ENCODE results near the gene SBK1. TPM values are rescaled to one million over a fixed set of nuclear protein-coding genes. Genes with fewer than 3 reads are reported as not detected.
A peak's percentile ranks its signal among the peaks of the same experiment; 100 is the strongest.
"Not testable (repeated sequence)": the region's sequence is repeated elsewhere in the genome, so short reads cannot be mapped to it uniquely, and the experiment has no call there.

The SBK1 gene
- total RNA-seq, result 1 to 10 TPM in 1 of 4 donors, under 1 TPM in 2, not detected in 1; 0.26 to 1.2 (median 0.64) TPM

DNA sequence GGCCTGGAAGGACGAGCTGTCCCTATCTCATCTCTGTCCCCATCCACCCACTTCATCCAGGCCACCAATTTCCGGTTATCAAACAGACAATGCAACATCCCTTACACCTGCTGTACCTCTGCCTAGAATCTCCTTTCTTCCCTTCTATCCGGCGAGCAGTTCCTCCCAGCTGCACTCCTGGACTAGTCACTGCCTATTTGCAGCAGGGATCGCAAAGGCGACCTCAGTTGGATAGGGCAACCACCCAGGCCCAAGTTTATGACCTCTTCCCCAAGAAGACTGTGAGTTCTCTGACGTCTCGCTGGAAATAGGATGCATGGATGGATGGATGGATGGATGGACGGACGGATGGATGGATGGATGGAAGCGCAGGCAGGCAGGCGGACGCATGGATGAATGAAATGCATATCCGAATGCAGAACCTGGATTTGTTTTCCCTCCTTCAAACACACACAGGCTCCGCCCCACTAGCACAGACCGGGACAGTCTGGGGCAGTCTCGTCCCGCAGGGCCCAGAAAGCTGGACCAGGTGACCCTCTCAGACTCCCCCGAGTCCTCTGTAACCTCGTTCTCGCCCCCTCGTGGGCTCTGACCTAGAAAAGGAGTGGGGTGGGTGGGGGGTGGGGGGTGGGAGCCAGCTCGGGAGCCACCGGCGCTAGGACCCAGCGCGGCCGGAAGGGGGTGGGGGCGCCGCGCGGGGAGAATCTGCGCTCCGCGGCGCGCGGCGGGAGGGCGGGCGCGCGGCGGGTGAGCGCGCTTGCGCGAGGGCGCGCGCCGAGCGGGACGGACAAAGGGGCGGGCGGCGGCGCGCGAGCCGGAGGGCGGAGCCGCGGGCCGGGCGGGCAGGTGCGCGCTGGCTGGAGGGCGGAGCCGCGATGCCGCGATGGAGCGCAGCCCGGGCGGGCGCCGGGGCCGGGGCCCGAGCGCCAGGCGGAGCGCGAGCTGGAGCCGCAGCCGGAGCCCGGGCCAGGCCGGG lies at the start of gene SBK1:
Gene SBK1 (plus strand): TSS at position 875 of the 976 bp plus-strand sequence. CDS start 24,867 bp downstream, outside the sequence.
- no peaks in the 10 kb centered on the region for H3K27me3 ChIP-seq
- DNase-seq, result peak; percentile 48 to 60
- H3K4me1 ChIP-seq, result peaks cover 0 to 8% of the 10 kb centered on the region in 2 donors
- intact Hi-C loops (cut with DNase I; ENCODE audit: low total_unique reads), result no loop called here
- TF ChIP-seq, protein P1, sequence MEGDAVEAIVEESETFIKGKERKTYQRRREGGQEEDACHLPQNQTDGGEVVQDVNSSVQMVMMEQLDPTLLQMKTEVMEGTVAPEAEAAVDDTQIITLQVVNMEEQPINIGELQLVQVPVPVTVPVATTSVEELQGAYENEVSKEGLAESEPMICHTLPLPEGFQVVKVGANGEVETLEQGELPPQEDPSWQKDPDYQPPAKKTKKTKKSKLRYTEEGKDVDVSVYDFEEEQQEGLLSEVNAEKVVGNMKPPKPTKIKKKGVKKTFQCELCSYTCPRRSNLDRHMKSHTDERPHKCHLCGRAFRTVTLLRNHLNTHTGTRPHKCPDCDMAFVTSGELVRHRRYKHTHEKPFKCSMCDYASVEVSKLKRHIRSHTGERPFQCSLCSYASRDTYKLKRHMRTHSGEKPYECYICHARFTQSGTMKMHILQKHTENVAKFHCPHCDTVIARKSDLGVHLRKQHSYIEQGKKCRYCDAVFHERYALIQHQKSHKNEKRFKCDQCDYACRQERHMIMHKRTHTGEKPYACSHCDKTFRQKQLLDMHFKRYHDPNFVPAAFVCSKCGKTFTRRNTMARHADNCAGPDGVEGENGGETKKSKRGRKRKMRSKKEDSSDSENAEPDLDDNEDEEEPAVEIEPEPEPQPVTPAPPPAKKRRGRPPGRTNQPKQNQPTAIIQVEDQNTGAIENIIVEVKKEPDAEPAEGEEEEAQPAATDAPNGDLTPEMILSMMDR (IDR thresholded peaks at IDR 0.05), result no peak
- no peak for TF ChIP-seq POLR2A (IDR thresholded peaks at IDR 0.05)
- H3K27ac ChIP-seq, result peak within 1 kb of the TSS in 1 of 2 donors; percentile 61
- no peaks in the 10 kb centered on the region for H3K36me3 ChIP-seq
- H3K4me3 ChIP-seq, result peak within 1 kb of the TSS; percentile 39 to 52
- H3K9me3 ChIP-seq, result no peaks in the 10 kb centered on the region

DNA sequence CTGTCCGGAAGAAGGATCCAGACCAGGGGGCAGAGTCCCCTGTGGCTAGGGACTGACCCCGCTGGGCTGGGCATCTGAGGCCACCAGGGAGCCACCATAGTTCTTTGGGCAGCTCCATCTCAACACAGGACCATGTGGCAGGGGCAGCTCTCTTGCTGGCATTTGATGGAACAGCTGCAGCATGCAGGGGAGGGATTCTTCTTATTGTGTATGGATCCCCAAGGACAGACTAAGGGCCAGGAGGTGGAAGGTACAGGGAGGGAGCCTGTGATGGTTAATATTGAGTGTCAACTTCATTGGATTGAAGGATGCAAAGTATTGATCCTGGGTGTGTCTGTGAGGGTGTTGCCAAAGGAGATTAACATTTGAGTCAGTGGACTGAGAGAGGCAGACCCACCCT lies 42.8 kb upstream of the SBK1 start:
- H3K4me1 ChIP-seq; H3K9me3 ChIP-seq; DNase-seq; H3K4me3 ChIP-seq; intact Hi-C loops (cut with DNase I; ENCODE audit: low total_unique reads); H3K36me3 ChIP-seq; H3K27ac ChIP-seq; H3K27me3 ChIP-seq: not testable (repeated sequence)

DNA sequence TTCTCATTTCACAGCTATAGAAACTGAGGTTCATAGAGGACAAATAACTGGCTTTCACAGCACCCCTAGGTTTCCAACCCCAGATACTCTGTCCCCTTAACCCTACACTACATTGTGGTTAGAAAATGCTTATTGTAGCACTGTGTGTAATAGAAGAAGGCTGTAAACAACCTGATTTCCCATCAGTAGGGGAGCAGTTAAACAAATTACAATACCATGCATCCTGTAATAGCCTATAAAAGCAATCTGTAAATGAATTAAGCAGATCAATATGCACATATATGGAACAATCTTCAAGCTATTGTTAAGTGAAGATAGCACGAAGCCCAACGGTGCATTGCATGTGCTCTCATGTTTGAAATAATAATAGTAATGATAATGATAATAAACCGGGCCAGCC lies 41.3 kb upstream of the SBK1 start:
- no peaks in the 10 kb centered on the region for H3K4me1 ChIP-seq
- no peak overlapping the region for H3K4me3 ChIP-seq
- TF ChIP-seq, protein P1 (IDR thresholded peaks at IDR 0.05), result no peak
- no peak for TF ChIP-seq POLR2A (IDR thresholded peaks at IDR 0.05)
- no peak overlapping the region for H3K27ac ChIP-seq
- H3K9me3 ChIP-seq, result no peaks in the 10 kb centered on the region
- H3K36me3 ChIP-seq, result no peaks in the 10 kb centered on the region
- intact Hi-C loops (cut with DNase I; ENCODE audit: low total_unique reads), result no loop called here
- no peaks in the 10 kb centered on the region for H3K27me3 ChIP-seq
- DNase-seq, result no peak

DNA sequence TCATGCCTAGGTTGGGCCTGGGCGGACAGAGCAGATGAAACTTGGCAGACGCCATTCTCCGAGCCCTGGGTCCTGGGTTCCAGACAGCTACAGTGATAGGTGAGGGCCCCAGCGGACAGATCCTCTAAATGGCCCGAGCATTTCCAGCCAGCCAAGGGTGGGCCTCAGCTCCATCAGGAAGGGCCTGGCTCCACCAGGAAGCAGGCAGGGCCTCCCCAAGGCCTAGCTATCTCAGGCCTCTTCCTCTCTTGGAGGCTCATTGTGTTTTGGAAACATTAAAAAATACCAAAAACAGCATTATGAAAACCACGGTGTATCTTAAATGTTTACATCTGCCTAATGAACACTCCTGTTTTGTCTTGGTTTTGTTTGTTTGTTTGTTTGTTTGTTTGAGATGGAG lies 38.2 kb upstream of the SBK1 start:
- no peak overlapping the region for H3K27ac ChIP-seq
- TF ChIP-seq POLR2A (IDR thresholded peaks at IDR 0.05), result no peak
- TF ChIP-seq, protein P1 (IDR thresholded peaks at IDR 0.05), result no peak
- intact Hi-C loops (cut with DNase I; ENCODE audit: low total_unique reads), result no loop called here

DNA sequence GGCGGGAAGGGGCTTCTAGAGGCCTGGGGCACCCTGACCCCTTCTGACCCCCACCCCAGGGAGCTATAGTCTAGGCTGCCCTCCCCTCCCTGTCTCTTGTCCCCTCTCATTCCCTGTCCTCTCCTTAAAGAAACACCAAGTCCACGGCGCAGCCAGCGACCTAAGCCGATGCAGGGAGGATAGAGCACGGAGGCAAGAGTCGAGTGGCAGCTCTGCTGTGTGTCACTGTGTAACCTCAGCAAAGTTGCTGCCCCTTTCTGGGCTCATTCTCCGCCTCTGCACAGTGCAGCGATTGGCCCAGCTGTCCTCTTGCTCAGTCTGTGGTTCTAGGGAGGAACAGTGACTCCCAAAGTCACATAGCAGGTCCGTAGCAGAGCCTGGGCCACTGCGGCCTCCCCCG lies 36.5 kb upstream of the SBK1 start:
- Histone ChIP-seq H3K4me3 (no peak overlapping the region), H3K4me1 (peaks cover 0 to 7% of the 10 kb centered on the region in 2 donors), H3K9me3 (no peaks in the 10 kb centered on the region), H3K27ac (no peak overlapping the region), H3K27me3 (no peaks in the 10 kb centered on the region), H3K36me3 (no peaks in the 10 kb centered on the region)
- intact Hi-C loops (cut with DNase I; ENCODE audit: low total_unique reads), result no loop called here
- TF ChIP-seq, protein P1 (IDR thresholded peaks at IDR 0.05), result no peak
- no peak for TF ChIP-seq POLR2A (IDR thresholded peaks at IDR 0.05)
- no peak for DNase-seq

More for the DNA sequence above, 38.2 kb upstream of the SBK1 start:
- no peaks in the 10 kb centered on the region for H3K27me3 ChIP-seq
- no peak overlapping the region for H3K4me3 ChIP-seq
- H3K9me3 ChIP-seq, result no peaks in the 10 kb centered on the region
- no peak for DNase-seq
- no peaks in the 10 kb centered on the region for H3K36me3 ChIP-seq
- H3K4me1 ChIP-seq, result peaks cover 0 to 7% of the 10 kb centered on the region in 2 donors
